ENCODE data around the gene VAV2. TPM values are rescaled to one million over a fixed set of nuclear protein-coding genes. Genes with fewer than 3 reads are reported as not detected.

The VAV2 gene
- total and polyA plus RNA-seq, 4 donors: 4.9 to 26.4 (median 17.0) TPM

DNA sequence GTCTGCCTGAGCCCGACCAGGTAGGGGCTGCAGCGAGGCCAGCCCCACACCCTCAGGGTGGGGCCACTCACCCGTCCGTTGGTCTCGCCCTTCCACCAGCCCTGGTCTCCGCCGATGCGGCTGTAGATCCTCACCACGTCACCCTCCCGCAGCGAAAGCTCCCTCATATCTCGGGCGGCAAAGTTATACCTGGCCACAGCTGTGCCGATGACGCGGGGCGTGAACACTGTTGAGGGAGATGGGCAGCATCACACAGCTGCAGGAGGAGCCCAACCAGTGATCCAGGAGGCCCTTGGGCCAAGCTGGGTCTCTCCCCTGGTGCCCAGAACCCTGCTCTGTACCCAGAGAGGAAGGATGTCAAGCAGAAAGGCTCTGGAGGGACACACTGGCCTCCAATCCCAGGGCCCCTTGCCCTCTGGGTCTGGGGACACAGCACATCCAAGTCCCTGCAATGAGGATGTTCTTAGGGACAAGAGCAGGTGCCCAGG is 223.7 kb downstream of the VAV2 start:
- H3K36me3 ChIP-seq (ENCODE audit: control insufficient read depth in 4 of 4, insufficient read depth in 3 of 4, low read depth in 1 of 4, low read length in 3 of 4): peaks cover 6 to 21% (median 9%) of the 10 kb centered on the region in 4 donors
- peak; percentile 21 for DNase-seq (ENCODE audit: low spot score)
- H3K27ac ChIP-seq (ENCODE audit: low read depth in 1 of 2, low read length in 2 of 2): peak overlapping the region in 1 of 2 donors; percentile 43
- no peaks in the 10 kb centered on the region for H3K9me3 ChIP-seq (ENCODE audit: control insufficient read depth in 4 of 4, low read length in 3 of 4)
- H3K9ac ChIP-seq (ENCODE audit: low read depth in 1 of 2, low read length in 2 of 2): no peak overlapping the region
- no peak overlapping the region for H3K4me3 ChIP-seq (ENCODE audit: low read depth in 1 of 3, low read length in 3 of 3)
- WGBS: 97% methylated on average over 17 of the region's 17 CpGs
- peaks cover 4 to 42% (median 29%) of the 10 kb centered on the region in 4 donors for H3K4me1 ChIP-seq (ENCODE audit: control insufficient read depth in 4 of 4, insufficient read depth in 4 of 4, low read length in 3 of 4)
- no peaks in the 10 kb centered on the region for H3K27me3 ChIP-seq (ENCODE audit: control insufficient read depth in 4 of 4, insufficient read depth in 4 of 4, low read length in 3 of 4)
- TF ChIP-seq GABPA (IDR thresholded peaks at IDR 0.05 in 1 of 2, conservative IDR thresholded peaks at IDR 0.05 in 1 of 2) (no peak), JUND (IDR thresholded peaks at IDR 0.05) (no peak), NR2F2 (IDR thresholded peaks at IDR 0.05) (no peak), TAF1 (conservative IDR thresholded peaks at IDR 0.05) (no peak), HNF4A (conservative IDR thresholded peaks at IDR 0.05) (no peak), RXRA (IDR thresholded peaks at IDR 0.05) (no peak), FOXA2 (IDR thresholded peaks at IDR 0.05) (no peak), RAD21 (IDR thresholded peaks at IDR 0.05) (no peak), YY1 (IDR thresholded peaks at IDR 0.05) (no peak), HNF4G (IDR thresholded peaks at IDR 0.05) (no peak), EGR1 (IDR thresholded peaks at IDR 0.05; ENCODE audit: low read depth in 2 of 2) (no peak), FOXA1 (IDR thresholded peaks at IDR 0.05) (no peak), SP1 (IDR thresholded peaks at IDR 0.05) (no peak)
- TF ChIP-seq, protein P1, sequence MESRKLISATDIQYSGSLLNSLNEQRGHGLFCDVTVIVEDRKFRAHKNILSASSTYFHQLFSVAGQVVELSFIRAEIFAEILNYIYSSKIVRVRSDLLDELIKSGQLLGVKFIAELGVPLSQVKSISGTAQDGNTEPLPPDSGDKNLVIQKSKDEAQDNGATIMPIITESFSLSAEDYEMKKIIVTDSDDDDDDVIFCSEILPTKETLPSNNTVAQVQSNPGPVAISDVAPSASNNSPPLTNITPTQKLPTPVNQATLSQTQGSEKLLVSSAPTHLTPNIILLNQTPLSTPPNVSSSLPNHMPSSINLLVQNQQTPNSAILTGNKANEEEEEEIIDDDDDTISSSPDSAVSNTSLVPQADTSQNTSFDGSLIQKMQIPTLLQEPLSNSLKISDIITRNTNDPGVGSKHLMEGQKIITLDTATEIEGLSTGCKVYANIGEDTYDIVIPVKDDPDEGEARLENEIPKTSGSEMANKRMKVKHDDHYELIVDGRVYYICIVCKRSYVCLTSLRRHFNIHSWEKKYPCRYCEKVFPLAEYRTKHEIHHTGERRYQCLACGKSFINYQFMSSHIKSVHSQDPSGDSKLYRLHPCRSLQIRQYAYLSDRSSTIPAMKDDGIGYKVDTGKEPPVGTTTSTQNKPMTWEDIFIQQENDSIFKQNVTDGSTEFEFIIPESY (IDR thresholded peaks at IDR 0.05): no peak
- TF ChIP-seq, protein P2, sequence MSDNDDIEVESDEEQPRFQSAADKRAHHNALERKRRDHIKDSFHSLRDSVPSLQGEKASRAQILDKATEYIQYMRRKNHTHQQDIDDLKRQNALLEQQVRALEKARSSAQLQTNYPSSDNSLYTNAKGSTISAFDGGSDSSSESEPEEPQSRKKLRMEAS (IDR thresholded peaks at IDR 0.05): no peak
- TF ChIP-seq, protein P3, sequence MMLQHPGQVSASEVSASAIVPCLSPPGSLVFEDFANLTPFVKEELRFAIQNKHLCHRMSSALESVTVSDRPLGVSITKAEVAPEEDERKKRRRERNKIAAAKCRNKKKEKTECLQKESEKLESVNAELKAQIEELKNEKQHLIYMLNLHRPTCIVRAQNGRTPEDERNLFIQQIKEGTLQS (IDR thresholded peaks at IDR 0.05): no peak
- TF ChIP-seq, protein P4, sequence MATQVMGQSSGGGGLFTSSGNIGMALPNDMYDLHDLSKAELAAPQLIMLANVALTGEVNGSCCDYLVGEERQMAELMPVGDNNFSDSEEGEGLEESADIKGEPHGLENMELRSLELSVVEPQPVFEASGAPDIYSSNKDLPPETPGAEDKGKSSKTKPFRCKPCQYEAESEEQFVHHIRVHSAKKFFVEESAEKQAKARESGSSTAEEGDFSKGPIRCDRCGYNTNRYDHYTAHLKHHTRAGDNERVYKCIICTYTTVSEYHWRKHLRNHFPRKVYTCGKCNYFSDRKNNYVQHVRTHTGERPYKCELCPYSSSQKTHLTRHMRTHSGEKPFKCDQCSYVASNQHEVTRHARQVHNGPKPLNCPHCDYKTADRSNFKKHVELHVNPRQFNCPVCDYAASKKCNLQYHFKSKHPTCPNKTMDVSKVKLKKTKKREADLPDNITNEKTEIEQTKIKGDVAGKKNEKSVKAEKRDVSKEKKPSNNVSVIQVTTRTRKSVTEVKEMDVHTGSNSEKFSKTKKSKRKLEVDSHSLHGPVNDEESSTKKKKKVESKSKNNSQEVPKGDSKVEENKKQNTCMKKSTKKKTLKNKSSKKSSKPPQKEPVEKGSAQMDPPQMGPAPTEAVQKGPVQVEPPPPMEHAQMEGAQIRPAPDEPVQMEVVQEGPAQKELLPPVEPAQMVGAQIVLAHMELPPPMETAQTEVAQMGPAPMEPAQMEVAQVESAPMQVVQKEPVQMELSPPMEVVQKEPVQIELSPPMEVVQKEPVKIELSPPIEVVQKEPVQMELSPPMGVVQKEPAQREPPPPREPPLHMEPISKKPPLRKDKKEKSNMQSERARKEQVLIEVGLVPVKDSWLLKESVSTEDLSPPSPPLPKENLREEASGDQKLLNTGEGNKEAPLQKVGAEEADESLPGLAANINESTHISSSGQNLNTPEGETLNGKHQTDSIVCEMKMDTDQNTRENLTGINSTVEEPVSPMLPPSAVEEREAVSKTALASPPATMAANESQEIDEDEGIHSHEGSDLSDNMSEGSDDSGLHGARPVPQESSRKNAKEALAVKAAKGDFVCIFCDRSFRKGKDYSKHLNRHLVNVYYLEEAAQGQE (IDR thresholded peaks at IDR 0.05): no peak

DNA sequence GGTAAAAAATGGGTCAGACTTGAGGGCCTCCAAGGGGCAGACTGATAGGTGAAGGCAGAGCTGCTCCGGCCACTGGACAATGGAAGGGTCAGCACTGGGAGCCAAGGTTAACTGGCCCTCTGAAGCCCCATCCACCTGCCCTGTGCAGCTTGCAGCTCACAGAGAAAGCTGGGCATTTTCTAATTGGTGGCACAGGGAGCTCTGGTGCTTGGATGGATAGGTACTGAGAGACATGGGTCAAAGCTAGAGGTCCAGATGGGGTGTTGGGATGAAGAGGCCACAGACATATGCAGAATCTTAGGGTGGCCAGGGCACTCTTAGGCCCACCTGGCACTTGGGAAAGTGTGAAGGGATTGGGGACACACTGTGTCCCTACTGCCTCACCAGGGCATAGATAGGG is 224.5 kb downstream of the VAV2 start:
- no peak overlapping the region for H3K27ac ChIP-seq (ENCODE audit: low read depth in 1 of 2, low read length in 2 of 2)
- peak; percentile 17 for DNase-seq (ENCODE audit: low spot score)
- H3K9me3 ChIP-seq (ENCODE audit: control insufficient read depth in 4 of 4, low read length in 3 of 4): no peaks in the 10 kb centered on the region
- no peaks in the 10 kb centered on the region for H3K27me3 ChIP-seq (ENCODE audit: control insufficient read depth in 4 of 4, insufficient read depth in 4 of 4, low read length in 3 of 4)
- peaks cover 4 to 42% (median 29%) of the 10 kb centered on the region in 4 donors for H3K4me1 ChIP-seq (ENCODE audit: control insufficient read depth in 4 of 4, insufficient read depth in 4 of 4, low read length in 3 of 4)
- peaks cover 8 to 28% (median 13%) of the 10 kb centered on the region in 4 donors for H3K36me3 ChIP-seq (ENCODE audit: control insufficient read depth in 4 of 4, insufficient read depth in 3 of 4, low read depth in 1 of 4, low read length in 3 of 4)
- WGBS: 92% methylated on average over 1 of the region's 1 CpG
- H3K9ac ChIP-seq (ENCODE audit: low read depth in 1 of 2, low read length in 2 of 2): no peak overlapping the region
- H3K4me3 ChIP-seq (ENCODE audit: low read depth in 1 of 3, low read length in 3 of 3): no peak overlapping the region
- TF ChIP-seq, protein P1 (IDR thresholded peaks at IDR 0.05): no peak
- TF ChIP-seq, protein P2 (IDR thresholded peaks at IDR 0.05): no peak
- TF ChIP-seq HNF4A (conservative IDR thresholded peaks at IDR 0.05) (no peak), NR2F2 (IDR thresholded peaks at IDR 0.05) (no peak), YY1 (IDR thresholded peaks at IDR 0.05) (no peak), JUND (IDR thresholded peaks at IDR 0.05) (no peak), HNF4G (IDR thresholded peaks at IDR 0.05) (no peak), FOXA2 (IDR thresholded peaks at IDR 0.05) (no peak), RXRA (IDR thresholded peaks at IDR 0.05) (no peak), FOXA1 (IDR thresholded peaks at IDR 0.05) (no peak), EGR1 (IDR thresholded peaks at IDR 0.05; ENCODE audit: low read depth in 2 of 2) (no peak), TAF1 (conservative IDR thresholded peaks at IDR 0.05) (no peak)
- TF ChIP-seq, protein P3 (IDR thresholded peaks at IDR 0.05): no peak
- TF ChIP-seq, protein P5, sequence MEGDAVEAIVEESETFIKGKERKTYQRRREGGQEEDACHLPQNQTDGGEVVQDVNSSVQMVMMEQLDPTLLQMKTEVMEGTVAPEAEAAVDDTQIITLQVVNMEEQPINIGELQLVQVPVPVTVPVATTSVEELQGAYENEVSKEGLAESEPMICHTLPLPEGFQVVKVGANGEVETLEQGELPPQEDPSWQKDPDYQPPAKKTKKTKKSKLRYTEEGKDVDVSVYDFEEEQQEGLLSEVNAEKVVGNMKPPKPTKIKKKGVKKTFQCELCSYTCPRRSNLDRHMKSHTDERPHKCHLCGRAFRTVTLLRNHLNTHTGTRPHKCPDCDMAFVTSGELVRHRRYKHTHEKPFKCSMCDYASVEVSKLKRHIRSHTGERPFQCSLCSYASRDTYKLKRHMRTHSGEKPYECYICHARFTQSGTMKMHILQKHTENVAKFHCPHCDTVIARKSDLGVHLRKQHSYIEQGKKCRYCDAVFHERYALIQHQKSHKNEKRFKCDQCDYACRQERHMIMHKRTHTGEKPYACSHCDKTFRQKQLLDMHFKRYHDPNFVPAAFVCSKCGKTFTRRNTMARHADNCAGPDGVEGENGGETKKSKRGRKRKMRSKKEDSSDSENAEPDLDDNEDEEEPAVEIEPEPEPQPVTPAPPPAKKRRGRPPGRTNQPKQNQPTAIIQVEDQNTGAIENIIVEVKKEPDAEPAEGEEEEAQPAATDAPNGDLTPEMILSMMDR (IDR thresholded peaks at IDR 0.05; ENCODE audit: low read depth, low read length, missing input control): no peak
